ENCODE measurements around the gene IL2RA. TPM values are rescaled to one million over a fixed set of nuclear protein-coding genes. Genes with fewer than 3 reads are reported as not detected.

Gene IL2RA
- total RNA-seq, 1 experiment from 2014 or later, result 0.59 TPM

- Histone ChIP-seq H3K4me1 (ENCODE audit: control insufficient read depth in 1 of 2, insufficient read depth in 2 of 2, low read length in 2 of 2) (no peaks in the 10 kb centered on the region), H4K20me1 (ENCODE audit: insufficient read depth) (no peaks in the 10 kb centered on the region), H3K4me2 (ENCODE audit: low read length) (no peak overlapping the region), H3K79me2 (ENCODE audit: insufficient read depth, low read length) (no peaks in the 10 kb centered on the region), H3K9me2 (ENCODE audit: insufficient read depth) (no peaks in the 10 kb centered on the region), H3K4me3 (replicated peaks in 1 of 2; ENCODE audit: low read depth in 1 of 2, low read length in 2 of 2) (no peak overlapping the region), H3K36me3 (ENCODE audit: control insufficient read depth in 1 of 2, insufficient read depth in 2 of 2, low read length in 2 of 2) (no peaks in the 10 kb centered on the region), H3K9me3 (ENCODE audit: control insufficient read depth in 1 of 2, insufficient read depth in 1 of 2, low read depth in 1 of 2, low read length in 2 of 2) (peaks cover 12 to 13% of the 10 kb centered on the region in 2 experiments; a peak in 3 of 4 replicates), H3K9ac (ENCODE audit: low read length) (no peak overlapping the region), H2AFZ (ENCODE audit: low read depth, low read length, poor library complexity, severe bottlenecking) (no peak overlapping the region), H3K27me3 (ENCODE audit: insufficient read depth, low read length) (peaks cover 3% of the 10 kb centered on the region; the same call in 1 of the 2 replicates), H3K27ac (ENCODE audit: low read depth, low read length) (no peak overlapping the region)
- RAD21 ChIA-PET (ENCODE audit: low non-redundant PET in 1 of 2, low total read pairs in 2 of 2, uncharacterized antibody in 2 of 2, unreplicated experiment in 2 of 2), result no interaction called here
- CTCF ChIA-PET, result interaction anchor here (1.4 kb wide), 1 partner anchor 20 kb away, joined by 4 read pairs; no protein-coding TSS in a partner anchor
- no peak for ATAC-seq
- no peak for DNase-seq (ENCODE audit: low read depth, low spot score)
- intact Hi-C loops (cut with micrococcal nuclease), result no loop called here
- POLR2A ChIA-PET, result no interaction called here
- TF ChIP-seq SIN3A (IDR thresholded peaks at IDR 0.05; ENCODE audit: low read depth) (no peak), RAD21 (IDR thresholded peaks at IDR 0.05; ENCODE audit: low read depth) (no peak), JUND (IDR thresholded peaks at IDR 0.05) (no peak), SP1 (IDR thresholded peaks at IDR 0.05; ENCODE audit: low read depth) (no peak), ELF1 (IDR thresholded peaks at IDR 0.05; ENCODE audit: borderline replicate concordance, low read depth) (no peak), CTCF (IDR thresholded peaks at IDR 0.05 in 2 of 3, conservative IDR thresholded peaks at IDR 0.05 in 1 of 3; ENCODE audit: borderline replicate concordance in 1 of 3, insufficient read depth in 1 of 3, low read depth in 2 of 3, low read length in 2 of 3) (no peak)
- no TSS peak for BruUV-seq (replicated peaks)
These were observed 28.2 kb downstream of the IL2RA start for GRCh38 chr10:6033954-6034353.

- DNase-seq (ENCODE audit: low read depth, low spot score) (no peak), ATAC-seq (no peak)
- H3K9me3 ChIP-seq (ENCODE audit: control insufficient read depth in 1 of 2, insufficient read depth in 1 of 2, low read depth in 1 of 2, low read length in 2 of 2), result peaks cover 12 to 13% of the 10 kb centered on the region in 2 experiments; a peak in 3 of 4 replicates
- H3K4me3 ChIP-seq (replicated peaks in 1 of 2; ENCODE audit: low read depth in 1 of 2, low read length in 2 of 2), result no peak overlapping the region
- H3K9ac ChIP-seq (ENCODE audit: low read length), result no peak overlapping the region
- TF ChIP-seq CEBPB (IDR thresholded peaks at IDR 0.05; ENCODE audit: low read depth) (no peak), REST (IDR thresholded peaks at IDR 0.05; ENCODE audit: low read depth) (no peak), SRF (IDR thresholded peaks at IDR 0.05; ENCODE audit: low read depth) (no peak), RAD21 (IDR thresholded peaks at IDR 0.05; ENCODE audit: low read depth) (no peak), SIN3A (IDR thresholded peaks at IDR 0.05; ENCODE audit: low read depth) (no peak)
- ChIA-PET RAD21 (ENCODE audit: low non-redundant PET in 1 of 2, low total read pairs in 2 of 2, uncharacterized antibody in 2 of 2, unreplicated experiment in 2 of 2) (no interaction called here), CTCF (no interaction called here), POLR2A (no interaction called here)
- no peaks in the 10 kb centered on the region for H4K20me1 ChIP-seq (ENCODE audit: insufficient read depth)
- no peak overlapping the region for H3K4me2 ChIP-seq (ENCODE audit: low read length)
- no peaks in the 10 kb centered on the region; the same call in 1 of the 2 replicates for H3K27me3 ChIP-seq (ENCODE audit: insufficient read depth, low read length)
- intact Hi-C loops (cut with micrococcal nuclease), result no loop called here
- H3K79me2 ChIP-seq (ENCODE audit: insufficient read depth, low read length), result no peaks in the 10 kb centered on the region
- H3K36me3 ChIP-seq (ENCODE audit: control insufficient read depth in 1 of 2, insufficient read depth in 2 of 2, low read length in 2 of 2), result no peaks in the 10 kb centered on the region
- no peaks in the 10 kb centered on the region for H3K4me1 ChIP-seq (ENCODE audit: control insufficient read depth in 1 of 2, insufficient read depth in 2 of 2, low read length in 2 of 2)
- BruUV-seq (replicated peaks), result no TSS peak
- H3K27ac ChIP-seq (ENCODE audit: low read depth, low read length), result no peak overlapping the region
- H3K9me2 ChIP-seq (ENCODE audit: insufficient read depth), result no peaks in the 10 kb centered on the region
- peak overlapping the region; percentile 36 for H2AFZ ChIP-seq (ENCODE audit: low read depth, low read length, poor library complexity, severe bottlenecking)
These were observed 31.2 kb downstream of the IL2RA start for GRCh38 chr10:6030940-6031339.

All from HCT116 (cell line).